Hepatocyte (in vitro differentiated cells): ENCODE measurements around the gene TTC38.

Source experiments
- CTCF ChIP-seq: fragments of 200-600 bp; sonication (generic); IDR thresholded peaks from 2 replicates; pipeline ENCODE4 v1.5.1; 2016; ENCODE audit warnings: antibody characterized with exemption, mild to moderate bottlenecking; ENCODE audit not compliant: poor library complexity
- EZH2 ChIP-seq: fragments of 200-600 bp; sonication (generic); IDR thresholded peaks from 2 replicates; pipeline ENCODE4 v1.6.1; 2016; ENCODE audit warnings: antibody characterized with exemption, mild to moderate bottlenecking, borderline replicate concordance

GRCh38 chr22:46339956-46340355 is 72.1 kb downstream of the TTC38 start:
- TF ChIP-seq EZH2 (no peak), CTCF (no peak)
